HTR-8/SVneo (cell line): Measurements from ENCODE around the gene VSIG2.

ENCODE experiments used
- DNase-seq: peaks from one replicate; pipeline ENCODE4 v3.0.0; 2011; ENCODE audit warnings: low spot score, mixed read lengths; ENCODE audit not compliant: insufficient read length
- FAIRE-seq: peaks from 2 replicates; lab custom pipeline; 2011; peaks lifted over from hg19 to GRCh38; lab: Jason Lieb, UNC

VSIG2 gene

DNA sequence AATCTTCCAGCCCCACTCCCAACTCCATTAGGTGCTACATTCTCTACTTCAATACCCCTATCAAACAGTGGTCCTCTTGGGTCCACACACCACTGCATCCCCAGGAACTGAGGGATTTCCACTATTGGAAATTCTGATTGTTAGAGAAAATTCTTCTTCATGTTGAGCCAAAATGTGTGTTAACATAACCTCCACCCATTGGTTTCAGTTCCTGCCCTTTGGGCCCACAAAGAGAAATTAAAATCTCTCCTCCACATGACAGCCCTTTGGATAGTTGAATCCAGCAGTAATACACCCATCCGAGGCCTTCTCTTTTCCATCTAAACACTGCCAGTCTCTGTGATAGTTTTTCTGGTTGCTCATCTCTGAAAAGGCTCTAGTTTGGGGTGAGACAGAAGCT lies 2.1 kb downstream of the VSIG2 start:
- DNase-seq (no peak), FAIRE-seq (no peak)

DNA sequence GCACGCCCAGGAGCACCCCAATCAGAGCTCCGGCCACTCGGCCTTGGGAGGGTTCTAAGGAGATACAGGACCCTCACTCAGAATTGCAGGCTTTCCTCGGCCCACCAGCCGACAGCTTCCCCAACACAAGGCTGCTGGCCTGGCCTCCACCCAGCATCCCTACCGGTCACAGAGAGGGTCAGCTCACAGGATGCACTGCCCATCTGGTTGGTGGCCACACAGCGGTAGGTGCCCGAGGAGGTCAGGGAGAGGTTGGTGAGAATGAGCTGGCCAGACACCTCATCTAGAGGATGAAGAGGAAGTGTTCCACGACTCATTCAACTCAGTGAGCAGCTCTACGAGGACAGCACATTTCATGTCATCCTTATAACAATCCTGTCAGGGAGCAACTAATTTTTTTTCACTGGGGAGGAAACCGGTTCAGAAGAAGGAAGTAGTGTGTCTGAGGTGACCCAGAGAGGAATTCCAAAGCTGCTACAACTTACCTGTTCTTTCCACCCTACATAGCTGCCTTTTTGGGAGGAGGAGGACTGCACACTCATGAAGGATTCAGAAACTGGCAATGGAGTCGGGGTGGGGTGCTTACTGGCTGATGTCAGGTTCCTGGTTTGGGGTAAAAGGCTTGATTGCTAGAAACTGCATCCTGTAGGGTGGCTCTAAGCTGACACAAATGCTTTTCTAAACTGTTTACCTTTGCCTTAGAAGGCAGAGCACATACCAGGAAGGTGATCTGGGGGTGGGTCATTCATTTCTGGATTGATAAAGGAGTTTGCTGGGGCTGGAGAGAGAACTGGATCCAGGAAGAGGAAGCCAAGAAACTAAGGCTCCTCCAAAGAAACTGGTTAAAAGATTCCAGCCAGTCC lies 3.3 kb downstream of the VSIG2 start:
- DNase-seq = no peak

DNA sequence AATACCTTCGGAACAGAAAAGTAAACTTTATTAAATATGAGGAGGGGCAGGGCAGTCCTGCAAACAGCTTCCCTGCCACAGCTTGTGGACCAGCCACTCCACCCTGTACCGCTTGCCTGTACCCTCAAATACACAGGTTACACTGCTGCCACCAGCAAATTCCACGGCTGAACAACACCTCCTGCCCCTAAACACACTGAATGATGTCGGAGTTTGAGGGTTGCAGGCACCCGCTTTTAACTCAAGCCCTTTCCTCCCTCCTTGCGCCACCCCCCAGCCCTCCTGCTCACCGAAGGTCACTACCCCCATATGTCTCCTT lies 4.0 kb downstream of the VSIG2 start:
- DNase-seq (no peak), FAIRE-seq (no peak)

More for the DNA sequence above, 3.3 kb downstream of the VSIG2 start:
- FAIRE-seq = no peak

DNA sequence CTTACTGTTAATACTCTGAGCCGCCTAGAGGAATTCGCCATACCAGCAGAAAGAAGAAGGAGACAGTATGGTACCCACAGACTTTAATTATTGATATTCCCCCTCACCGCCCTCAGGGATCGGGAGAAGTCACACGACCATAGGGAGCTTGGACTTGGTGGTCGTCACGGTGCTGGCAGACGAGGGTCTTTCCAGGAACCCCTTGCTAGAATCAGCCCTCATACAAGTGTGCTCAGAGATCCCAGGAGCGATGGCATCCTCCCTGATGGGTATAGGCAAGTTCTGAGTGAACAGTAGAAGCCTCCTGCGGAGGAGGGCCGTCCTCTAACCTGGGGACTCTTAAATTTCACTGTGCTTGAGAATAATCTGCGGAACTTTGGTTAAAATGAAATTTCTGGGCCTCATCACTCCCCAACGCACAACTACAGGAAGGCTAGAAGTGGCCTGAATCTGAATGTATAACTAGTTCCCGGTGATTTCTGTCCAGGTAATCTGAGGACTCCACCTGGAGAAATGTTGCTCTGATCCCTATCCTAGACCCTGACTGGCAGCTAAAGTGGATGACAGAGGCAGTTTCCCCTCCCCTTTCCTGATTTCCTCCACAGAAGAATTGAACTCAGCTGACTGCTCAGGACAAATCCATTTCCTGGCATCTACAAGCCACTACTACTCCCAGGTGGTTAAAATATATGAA lies 4.5 kb downstream of the VSIG2 start:
- DNase-seq = no peak
- no peak for FAIRE-seq

DNA sequence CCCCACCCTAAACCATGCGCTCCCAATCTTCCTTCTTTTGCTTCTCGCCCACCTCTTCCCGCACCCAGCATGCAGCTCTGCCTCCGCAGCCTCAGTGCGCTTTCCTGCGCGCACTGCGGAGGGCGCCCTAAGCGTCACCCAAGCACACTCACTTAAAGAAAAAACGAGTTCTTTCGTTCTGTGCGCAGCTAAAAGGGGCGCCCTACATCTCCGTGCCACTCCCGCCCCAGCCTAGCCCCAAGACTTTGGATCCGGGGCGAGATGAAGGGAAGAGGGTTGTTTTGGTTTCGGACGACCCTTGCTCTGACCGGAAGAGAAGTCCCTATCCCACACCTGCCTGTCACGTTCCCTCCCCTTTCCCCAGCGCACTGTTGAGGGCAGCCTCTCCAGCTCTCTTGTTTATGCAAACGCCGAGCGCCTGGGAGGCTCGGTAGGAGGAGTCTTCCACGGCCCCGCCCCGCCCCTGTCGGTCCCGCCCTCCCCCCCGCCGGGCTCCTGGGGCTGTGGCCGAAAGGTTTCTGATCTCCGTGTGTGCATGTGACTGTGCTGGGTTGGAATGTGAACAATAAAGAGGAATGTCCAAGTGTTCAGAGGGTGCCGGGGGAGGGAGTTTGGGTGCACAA lies 5.3 kb downstream of the VSIG2 start:
- no peak for FAIRE-seq
- no peak for DNase-seq

DNA sequence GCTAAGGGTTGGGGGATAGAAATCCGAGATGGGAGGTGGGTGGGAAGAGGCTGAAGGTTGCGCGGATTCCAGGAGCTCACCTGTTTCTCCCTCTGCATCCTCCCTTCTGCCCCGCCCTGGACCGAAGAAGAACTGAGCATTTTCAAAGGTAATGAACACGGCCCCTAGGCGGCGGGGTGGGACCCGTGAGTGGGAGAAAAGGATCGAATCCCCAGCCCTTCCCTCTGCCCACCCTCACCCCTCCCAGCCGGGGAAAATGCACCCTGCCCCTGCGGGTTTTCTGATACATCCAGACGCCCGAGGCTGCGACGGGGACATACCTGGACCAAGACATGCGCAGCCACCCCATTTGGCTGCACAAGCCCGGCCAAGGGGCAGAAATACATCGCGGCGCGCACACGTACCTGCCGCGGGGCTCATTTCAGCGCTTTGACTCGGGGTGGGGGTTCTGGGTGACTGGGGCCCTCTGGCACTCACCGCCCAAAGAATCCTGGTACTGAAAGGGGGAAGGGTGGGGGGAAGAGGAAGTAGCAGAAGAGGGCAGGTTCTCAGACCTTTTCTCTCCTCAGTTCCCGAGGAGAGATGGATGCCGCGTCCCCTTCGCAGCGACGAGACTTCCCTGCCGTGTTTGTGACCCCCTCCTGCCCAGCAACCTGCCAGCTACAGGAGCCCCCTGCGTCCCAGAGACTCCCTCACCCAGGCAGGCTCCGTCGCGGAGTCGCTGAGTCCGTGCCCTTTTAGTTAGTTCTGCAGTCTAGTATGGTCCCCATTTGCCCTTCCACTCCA lies 6.0 kb downstream of the VSIG2 start:
- FAIRE-seq = no peak
- no peak for DNase-seq

DNA sequence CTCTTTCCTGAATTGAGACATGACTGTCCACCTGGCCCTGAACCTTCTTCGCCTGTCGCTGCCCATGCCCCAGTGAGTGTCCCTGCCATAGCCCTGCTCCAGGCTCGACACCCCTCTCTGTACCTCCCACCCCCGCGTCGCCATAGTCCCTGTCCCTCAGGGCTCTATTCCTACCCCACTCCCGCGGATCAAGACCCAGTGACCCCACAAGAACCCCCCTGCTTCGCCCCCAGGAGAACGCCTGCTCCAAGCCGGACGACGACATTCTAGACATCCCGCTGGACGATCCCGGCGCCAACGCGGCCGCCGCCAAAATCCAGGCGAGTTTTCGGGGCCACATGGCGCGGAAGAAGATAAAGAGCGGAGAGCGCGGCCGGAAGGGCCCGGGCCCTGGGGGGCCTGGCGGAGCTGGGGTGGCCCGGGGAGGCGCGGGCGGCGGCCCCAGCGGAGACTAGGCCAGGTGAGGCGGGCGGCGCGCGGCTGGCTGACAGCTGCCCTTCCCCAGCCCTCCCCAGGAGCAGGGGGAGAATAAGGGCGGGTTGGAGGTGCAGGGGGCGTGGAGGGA lies 6.7 kb downstream of the VSIG2 start:
- FAIRE-seq (no peak), DNase-seq (no peak)

DNA sequence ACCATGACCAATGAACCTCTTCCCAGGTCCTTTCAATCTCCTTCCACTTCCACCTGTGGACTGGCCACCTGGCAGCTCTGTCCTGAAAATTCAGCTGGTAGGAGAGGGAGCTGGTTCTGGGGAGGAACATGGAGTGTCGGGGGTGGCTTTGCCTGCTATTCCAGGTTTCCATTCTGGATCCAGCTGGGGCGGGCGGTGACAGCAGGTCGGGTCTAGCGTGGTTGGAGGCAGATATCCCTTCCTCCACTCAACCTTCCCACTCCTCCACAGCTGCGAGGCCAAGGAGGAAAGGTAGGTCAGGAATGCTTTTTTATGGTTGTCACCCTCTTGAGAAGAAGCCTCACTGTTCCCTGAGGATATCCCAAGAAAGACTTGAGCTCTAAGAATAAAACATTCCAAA lies 9.0 kb downstream of the VSIG2 start:
- DNase-seq = no peak
- no peak for FAIRE-seq

DNA sequence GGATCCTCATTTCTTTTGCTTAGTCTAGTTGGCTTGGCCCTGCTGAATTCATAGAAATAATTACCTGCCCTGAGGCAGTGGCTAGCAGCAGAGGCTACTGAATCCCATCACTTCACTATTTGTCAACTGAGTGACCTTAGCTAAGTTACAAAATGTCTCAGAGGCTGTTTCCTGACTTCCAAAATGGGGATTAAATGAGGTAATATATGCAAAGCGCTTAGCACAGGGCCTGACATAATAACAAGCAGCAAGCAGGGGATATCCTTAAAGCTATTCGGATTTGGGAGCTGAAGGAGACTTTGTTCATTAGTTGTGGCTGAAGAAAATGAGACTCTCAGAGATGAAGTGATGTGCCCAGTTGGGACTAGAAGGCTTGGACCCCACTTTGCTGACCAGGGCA lies 9.5 kb downstream of the VSIG2 start:
- DNase-seq = no peak
- FAIRE-seq = no peak

DNA sequence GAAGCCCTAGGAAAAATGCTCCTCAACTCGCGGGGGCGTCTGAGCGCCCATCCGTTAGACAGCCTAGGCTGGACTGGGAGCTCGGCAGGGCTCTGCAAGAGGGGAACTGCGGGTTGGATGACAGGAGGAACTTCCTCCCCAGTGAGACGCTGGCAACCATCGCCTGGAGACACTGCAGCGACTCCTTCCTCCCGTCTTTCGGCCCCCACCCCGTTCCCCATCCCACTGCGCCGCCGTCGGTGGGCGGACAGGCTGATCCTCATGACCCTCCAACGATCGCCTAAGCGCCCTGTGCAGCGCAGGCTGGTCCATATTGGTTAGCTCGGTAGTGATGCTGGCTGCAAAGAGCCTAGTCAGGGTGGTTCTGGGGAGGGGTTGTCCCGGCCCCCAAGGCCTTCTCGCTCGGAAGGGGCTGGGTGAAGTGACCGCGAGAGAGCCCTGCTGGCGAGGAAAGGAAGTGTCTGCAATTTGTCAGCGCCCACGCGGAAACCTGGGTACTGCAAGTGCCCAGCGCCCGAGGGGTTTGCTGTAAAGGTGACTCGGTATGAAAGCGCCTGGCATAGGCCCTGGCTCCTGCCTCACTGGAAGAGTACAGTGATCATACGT lies 11.7 kb downstream of the VSIG2 start:
- no peak for DNase-seq
- no peak for FAIRE-seq

DNA sequence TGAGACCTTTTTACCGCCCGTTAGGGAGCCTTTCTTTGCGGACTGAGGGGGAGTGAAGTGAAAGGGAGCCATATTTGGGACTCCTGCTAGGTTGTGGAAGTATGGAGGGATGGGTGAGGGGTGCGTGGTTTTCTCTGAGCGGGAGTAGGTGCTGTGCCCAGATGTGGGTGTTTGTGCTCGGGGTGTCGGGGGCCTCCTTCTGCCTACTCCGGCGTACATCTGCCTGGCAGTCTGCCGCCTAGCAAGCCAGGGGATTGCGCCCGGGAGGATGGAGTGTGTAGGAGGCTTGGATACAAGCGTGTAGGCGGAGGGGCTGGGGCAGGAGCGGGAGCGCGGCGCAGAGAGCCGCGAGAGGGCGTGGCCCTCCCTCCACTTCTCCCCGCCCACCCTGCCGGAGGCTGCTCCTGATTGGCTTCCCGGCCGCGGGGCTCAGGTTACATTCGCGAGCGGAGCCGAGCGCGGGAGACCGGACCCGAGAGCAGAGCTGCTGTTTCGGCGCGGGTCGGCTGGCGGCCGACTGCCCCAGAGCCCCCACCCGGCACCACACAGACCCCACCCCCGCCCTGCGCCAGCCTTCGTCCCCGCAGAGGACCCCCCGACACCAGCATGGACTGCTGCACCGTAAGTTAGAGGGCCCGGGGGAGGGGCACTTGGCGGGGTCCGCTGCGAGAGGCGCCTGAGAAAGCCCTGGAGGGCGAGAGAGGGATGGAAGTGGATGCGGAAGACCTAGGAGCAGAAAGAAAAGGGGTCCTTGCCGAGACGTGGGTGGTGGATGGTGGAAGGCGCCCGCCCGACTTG lies 12.4 kb downstream of the VSIG2 start, which contains the start of gene NRGN:
NRGN (plus strand) TSS at position 464 of the 798 bp plus-strand sequence; CDS start at position 607, 143 bp downstream.
- DNase-seq (peak; percentile 87), FAIRE-seq (peak; percentile 98)

DNA sequence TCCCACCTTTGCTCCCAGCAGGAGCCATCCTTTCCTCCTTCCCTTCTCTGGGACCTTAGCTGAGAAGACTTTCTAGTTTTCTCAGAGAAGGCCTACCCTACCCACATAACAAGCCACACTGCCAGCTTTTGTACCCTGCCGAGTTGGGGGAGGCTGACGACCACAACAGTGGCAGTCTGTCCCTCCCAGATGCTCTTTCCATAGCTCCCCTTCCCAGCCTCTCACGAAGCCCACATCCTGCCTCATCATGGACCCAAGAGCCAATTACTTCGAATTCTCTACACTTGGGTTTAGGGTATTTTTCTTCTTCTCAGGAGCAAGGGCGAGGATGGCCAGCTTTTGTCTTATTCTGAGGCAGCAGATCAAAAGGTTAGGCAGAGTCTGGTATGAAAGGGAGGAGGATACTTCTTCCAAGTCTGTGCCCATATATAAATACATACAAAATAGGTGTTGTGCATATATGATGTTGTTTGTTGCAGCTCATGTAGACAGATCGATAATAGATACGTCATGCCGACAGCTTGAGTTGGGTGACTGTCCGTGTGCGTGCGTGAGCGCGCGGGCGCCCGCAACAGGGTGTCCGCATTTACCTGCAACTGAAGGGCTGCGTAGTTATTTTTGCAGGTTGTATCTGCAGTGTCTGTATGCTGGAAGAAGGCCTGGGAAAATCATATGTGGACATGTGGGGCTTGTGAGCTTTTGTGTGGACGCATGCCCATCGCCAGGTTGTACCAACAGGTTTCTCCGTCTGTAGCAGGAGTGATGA lies 13.2 kb downstream of the VSIG2 start:
- FAIRE-seq = no peak
- DNase-seq = no peak

DNA sequence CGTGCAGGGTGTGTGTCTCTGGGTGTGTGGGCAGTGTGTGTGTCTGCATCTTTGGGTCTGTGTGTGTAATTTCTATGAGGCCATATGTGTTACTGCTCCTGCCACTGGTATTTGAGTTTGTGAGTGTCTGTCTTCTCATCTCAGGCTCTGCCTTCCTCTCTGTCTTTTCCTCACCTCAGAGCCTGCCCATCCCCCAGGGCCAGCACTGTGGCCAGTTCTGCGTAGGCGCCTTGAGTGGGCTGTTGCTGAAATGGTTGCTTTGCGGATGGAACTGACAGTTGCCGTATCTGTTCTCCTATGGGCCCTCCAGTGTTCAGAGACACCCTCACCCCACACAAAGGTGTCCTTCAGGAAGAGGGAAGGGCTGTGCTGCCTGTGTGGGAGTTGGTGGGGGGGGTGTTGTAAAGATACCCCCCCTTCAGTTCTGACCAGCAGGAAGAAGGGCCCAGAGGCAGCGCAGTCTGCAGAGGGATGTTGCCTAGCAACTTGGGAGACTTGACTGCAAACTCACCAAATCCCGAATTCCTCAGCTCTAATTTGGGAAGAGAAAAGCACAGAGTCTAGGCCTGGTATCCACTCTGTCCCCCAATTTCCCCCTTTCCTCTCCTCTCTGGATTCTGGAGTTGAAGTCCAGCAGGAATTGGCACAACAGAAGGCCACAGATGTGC lies 14.3 kb downstream of the VSIG2 start:
- DNase-seq = no peak
- FAIRE-seq = no peak

DNA sequence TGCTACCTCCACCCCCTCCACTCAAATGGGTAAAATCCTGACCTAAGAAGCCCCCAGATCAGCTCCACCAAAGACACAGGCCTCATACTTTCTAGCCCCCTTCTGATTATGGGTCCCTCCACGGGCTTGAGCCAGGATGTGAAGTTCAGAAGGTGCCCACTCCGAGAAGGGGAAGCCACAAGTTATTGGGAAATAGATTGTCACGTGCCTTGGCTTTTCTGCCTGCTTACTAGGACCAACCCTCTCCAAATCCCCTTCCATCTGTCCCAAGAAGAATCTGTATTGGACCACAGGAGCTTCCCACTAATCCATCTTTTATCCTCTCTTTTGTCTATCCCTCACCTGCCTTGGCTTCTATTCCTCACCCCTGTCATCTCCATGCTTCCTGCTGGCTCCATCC lies 15.3 kb downstream of the VSIG2 start:
- no peak for DNase-seq
- FAIRE-seq = no peak

DNA sequence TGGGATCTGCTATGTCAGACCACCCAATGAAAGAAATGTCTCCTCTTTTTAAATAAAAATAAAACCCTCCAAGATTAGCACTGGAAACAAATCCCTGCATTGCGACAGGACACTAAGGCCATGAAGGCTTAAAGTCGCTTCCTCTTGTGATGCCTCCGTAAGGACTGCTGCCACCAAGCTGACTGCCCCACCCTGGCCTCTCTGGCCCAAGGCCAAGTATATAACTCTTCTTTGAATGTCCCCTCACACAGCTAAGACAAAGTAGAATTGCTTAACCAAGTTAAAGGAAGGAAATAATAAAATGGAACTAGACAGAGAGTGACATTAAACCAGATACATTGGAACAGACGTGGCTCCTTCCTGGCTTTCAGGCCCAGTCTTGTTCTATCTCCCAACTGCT lies 19.8 kb downstream of the VSIG2 start:
- no peak for FAIRE-seq
- no peak for DNase-seq

DNA sequence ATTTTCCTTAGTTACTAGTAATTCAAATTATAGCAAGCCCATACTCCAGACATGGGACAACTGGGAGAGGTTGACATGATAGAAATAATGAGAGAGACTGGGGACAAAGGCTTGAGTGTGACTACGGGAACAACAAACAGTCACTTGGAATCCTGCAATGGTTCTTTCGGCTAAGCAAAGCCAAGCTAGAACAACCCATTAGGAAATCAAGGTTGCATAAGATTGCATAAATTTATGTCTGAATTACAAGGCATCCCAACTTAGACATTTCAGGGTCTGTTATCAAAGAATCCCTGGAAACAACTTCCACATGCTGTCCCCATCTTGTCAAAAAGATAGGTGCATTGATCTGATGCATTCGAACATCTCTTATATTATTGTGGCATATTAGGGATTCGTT lies 22.5 kb downstream of the VSIG2 start:
- DNase-seq (no peak), FAIRE-seq (no peak)

DNA sequence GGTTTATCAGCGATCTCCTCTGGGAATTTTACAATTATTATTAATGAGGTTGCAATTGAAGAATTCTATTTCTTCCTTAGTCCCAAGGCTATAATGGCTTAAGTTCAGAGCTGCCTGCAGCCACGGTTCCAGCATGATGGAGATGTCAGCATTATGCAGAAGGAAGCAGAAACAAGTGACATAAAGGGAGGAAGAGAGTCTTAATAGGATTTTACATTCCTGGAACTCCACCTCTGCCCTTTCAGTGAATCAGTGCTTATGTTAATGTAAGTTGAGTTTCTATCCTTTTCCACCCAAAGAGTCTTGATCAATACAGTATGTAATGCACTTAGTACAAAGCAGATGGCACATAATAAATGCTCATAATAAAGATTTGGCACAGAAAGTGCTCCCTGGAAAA lies 23.9 kb downstream of the VSIG2 start:
- DNase-seq (no peak), FAIRE-seq (no peak)

DNA sequence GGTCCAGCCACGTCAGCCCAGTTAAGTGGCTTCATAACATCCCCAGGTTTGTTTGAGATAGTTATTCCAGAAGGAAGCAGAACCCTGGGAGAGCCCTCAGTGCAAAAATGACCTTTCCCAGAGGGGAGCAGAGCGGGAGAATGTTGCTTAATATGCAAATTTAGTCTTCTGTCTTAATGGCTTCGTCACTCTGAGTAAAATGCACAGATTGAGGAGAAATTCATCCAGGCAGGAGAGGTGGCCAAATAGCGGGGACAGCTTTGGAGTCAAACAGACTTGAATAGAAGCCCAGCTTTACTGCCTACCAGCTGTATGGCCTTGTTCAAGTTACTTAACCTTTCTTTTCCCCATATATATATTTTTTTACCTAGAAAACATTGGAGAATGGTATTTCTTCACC lies 24.6 kb downstream of the VSIG2 start:
- FAIRE-seq = no peak
- DNase-seq = no peak
